NCI-H2029 (cell line): ENCODE data around the gene PPP2R2C.

Experiments used
- DNase-seq: peaks from one replicate; lab custom pipeline; 2025; lab: John Stamatoyannopoulos, UW

Gene PPP2R2C

GRCh38 chr4:6396696-6397236 is 75.6 kb downstream of the PPP2R2C start:
- DNase-seq, result no peak

- no peak for DNase-seq
Observed at GRCh38 chr4:6395466-6396228, 76.8 kb downstream of the PPP2R2C start.

- DNase-seq, result no peak
Observed at GRCh38 chr4:6394671-6395081, 77.7 kb downstream of the PPP2R2C start.

- DNase-seq, result no peak
Observed at GRCh38 chr4:6393544-6394475, 78.6 kb downstream of the PPP2R2C start.

DNA sequence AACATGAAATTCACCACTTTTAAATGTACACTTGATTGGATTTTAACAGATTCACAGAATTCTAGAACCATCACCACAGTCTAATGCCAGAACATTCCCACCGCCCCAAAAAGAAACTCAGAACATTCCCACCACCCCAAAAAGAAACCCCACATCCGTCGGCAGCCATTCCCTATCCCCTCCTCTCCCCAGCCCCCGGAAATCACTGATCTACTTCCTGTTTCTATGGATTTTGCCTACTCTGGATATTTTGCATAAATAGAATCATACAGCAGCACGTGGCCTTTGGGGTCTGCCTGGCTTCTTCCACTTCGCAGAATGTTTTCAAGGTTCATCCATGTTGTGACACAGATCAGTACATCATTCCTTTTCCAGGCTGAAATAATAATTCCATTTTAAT is 79.3 kb downstream of the PPP2R2C start:
- no peak for DNase-seq

DNA sequence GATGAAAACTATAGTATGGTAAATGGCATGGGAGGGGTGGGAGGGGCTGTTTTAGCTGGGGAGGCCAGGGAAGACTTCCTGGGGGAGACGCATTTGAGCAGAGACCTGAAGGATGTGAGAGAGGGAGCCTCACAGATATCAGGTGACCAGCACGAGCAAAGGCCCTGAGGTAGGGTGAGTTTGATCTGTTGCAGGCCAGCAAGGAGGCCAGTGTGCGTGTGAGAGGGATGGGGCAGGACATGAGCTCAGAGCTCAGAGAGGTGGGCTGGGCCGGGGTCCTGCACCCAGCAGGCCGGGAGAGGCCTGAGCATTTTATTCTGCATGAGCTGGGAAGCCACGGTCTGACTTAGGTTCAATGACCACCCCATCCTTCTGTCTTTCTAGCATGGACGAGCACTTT is 80.0 kb downstream of the PPP2R2C start:
- no peak for DNase-seq

- no peak for DNase-seq
Observed at GRCh38 chr4:6391852-6392188, 80.6 kb downstream of the PPP2R2C start.

GRCh38 chr4:6391186-6391851 is 81.1 kb downstream of the PPP2R2C start:
- no peak for DNase-seq

DNA sequence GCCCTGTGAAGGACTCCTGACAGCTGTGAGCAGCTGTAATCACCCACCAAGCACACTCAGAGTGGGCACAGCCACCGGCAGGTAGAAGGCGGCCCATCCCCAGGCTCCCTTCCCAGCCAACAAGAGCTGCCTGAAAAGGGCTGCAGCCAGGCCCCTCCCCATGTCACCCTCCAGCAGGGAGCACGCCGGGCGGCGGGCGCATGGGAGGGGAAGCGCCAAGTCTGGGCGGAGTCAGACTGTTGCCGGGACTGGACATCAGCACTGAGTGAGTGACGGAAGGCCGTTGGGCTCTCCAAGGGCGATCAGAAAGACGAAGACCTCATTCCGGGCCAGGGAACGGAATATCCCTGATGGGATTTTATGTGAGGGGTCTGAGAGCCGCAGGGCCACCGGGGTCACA is 82.1 kb downstream of the PPP2R2C start:
- DNase-seq, result no peak

GRCh38 chr4:6389142-6389825 is 83.1 kb downstream of the PPP2R2C start:
- no peak for DNase-seq

- DNase-seq, result no peak
Observed at GRCh38 chr4:6388713-6389112, 83.7 kb downstream of the PPP2R2C start.

DNA sequence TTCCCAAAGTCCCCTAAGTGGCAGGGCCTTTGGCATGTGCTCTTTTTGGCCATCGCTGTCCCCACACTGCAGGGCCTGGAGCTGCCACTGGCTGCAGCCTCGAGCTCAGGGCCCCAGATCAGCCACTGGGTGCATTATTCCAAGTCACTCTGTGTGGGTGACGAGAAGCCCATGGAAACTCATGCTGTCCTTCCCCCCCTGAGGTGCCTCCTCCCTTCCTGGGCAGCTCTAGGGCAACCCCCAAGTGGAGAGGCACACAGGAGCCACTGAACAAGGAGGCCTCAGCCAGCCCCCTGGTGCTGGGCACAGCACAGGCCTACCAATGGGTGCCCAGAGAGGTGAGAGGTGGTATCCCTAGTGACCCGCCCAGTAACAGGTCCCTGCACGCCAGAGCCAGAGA is 84.5 kb downstream of the PPP2R2C start:
- DNase-seq, result no peak

GRCh38 chr4:6386091-6386490 is 86.3 kb downstream of the PPP2R2C start:
- no peak for DNase-seq

DNA sequence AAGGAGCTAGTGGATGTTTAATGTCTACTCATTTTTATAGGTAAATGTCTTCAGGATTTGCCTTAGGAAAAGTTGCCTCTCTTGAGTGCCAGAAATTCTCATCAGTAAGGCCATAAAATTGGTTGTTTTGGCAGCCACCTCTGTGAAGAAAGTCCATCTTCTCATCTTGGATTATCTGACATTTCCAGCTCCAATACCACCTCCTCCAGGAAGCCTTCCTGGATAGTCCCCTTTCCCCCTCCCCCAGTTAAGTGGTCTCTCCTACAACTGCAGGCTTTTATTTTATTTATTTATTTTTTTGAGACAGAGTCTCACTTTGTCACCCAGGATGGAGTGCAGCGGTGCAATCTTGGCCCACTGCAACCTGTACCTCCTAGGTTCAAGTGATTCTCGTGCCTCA is 87.1 kb downstream of the PPP2R2C start:
- DNase-seq, result no peak

GRCh38 chr4:6384541-6384940 is 87.9 kb downstream of the PPP2R2C start:
- no peak for DNase-seq

GRCh38 chr4:6383929-6384328 is 88.5 kb downstream of the PPP2R2C start:
- no peak for DNase-seq

GRCh38 chr4:6383009-6383404 is 89.4 kb downstream of the PPP2R2C start:
- DNase-seq, result no peak

- no peak for DNase-seq
Observed at GRCh38 chr4:6381571-6382123, 90.8 kb downstream of the PPP2R2C start.

GRCh38 chr4:6380746-6381410 is 91.5 kb downstream of the PPP2R2C start:
- DNase-seq, result no peak

- no peak for DNase-seq
Observed at GRCh38 chr4:6379767-6380745, 92.4 kb downstream of the PPP2R2C start.
